Endothelial cell of umbilical vein (primary cell): Measurements from ENCODE around the gene CHURC1. TPM values are rescaled to one million over a fixed set of nuclear protein-coding genes. Genes with fewer than 3 reads are reported as not detected.

Source experiments
- BruUV-seq: library from RNA; stranded (reverse); fragments of 400-500 nt; replicated peaks from 2 replicates; lab custom pipeline; 2021; lab: Mats Ljungman, UMichigan
- CTCF ChIA-PET: fragments of 300-600, 350-600 bp; sonication (Branson Sonifier 250); formaldehyde crosslinking; loops from one replicate; lab custom pipeline; 2021; ENCODE audit warnings: antibody characterized with exemption, inconsistent platforms; lab: Charles Lee
- POLR2A ChIA-PET: fragments of 300-600, 350-600 bp; sonication (Branson Sonifier 250); formaldehyde crosslinking; loops from one replicate; lab custom pipeline; 2021; ENCODE audit warnings: antibody characterized with exemption, inconsistent platforms; lab: Charles Lee
- DNase-seq: peaks from one replicate; pipeline ENCODE4 v3.0.0-alpha.2; 2011; ENCODE audit warnings: low read depth, low spot score
- FAIRE-seq: peaks from 2 replicates; lab custom pipeline; 2011; peaks lifted over from hg19 to GRCh38; lab: Jason Lieb, UNC
- H2AFZ ChIP-seq: 2 replicates; pipeline ENCODE4 v1.6.0; 2012; ENCODE audit warnings: low read depth, low read length, control low read depth, inconsistent platforms
- H3K27ac ChIP-seq: 2 replicates; pipeline ENCODE4 v1.5.1; 2011; ENCODE audit warnings: low read depth, mild to moderate bottlenecking, control low read depth, low read length, moderate library complexity; ENCODE audit not compliant: insufficient read depth
- H3K27me3 ChIP-seq, 2 experiments: 2 replicates each; pipeline versions ENCODE4 v1.6.0 to v1.6.1; 2011; ENCODE audit warnings: low read length in 2 of 2, mixed read lengths in 1 of 2; ENCODE audit not compliant: control insufficient read depth in 2 of 2, insufficient read depth in 2 of 2
- H3K36me3 ChIP-seq, 2 experiments: 2 replicates in 1 of 2; 3 replicates in 1 of 2; pipeline ENCODE4 v1.5.1; 2011; ENCODE audit warnings: low read length in 2 of 2, mild to moderate bottlenecking in 1 of 2, moderate library complexity in 1 of 2; ENCODE audit not compliant: control insufficient read depth in 2 of 2, insufficient read depth in 2 of 2; ENCODE audit errors: extremely low read depth in 1 of 2
- H3K4me1 ChIP-seq: 3 replicates; pipeline ENCODE4 v1.5.1; 2011; ENCODE audit warnings: mild to moderate bottlenecking, low read length; ENCODE audit not compliant: control insufficient read depth, insufficient read depth; ENCODE audit errors: extremely low read depth
- H3K4me2 ChIP-seq: 2 replicates; pipeline ENCODE4 v1.6.1; 2011; ENCODE audit warnings: low read length, control low read depth, mixed read lengths; ENCODE audit not compliant: insufficient read depth
- H3K4me3 ChIP-seq, 3 experiments: fragments of 200-600 bp in 1 of 3; sonication (generic), shearing (Covaris generic) in 1 of 3; replicated peaks in 1 of 3; 2 replicates each; pipeline ENCODE4 v1.5.1; 2011 to 2016; ENCODE audit warnings: control low read depth in 3 of 3, low read length in 3 of 3, mild to moderate bottlenecking in 2 of 3, inconsistent platforms in 1 of 3, low read depth in 1 of 3, moderate library complexity in 1 of 3; ENCODE audit not compliant: insufficient read depth in 1 of 3
- H3K79me2 ChIP-seq: 2 replicates; pipeline ENCODE4 v1.6.0; 2012; ENCODE audit warnings: low read length, inconsistent platforms; ENCODE audit not compliant: control insufficient read depth, insufficient read depth
- H3K9ac ChIP-seq: replicated peaks from 2 replicates; pipeline ENCODE3; 2011; ENCODE audit warnings: low read length, control low read depth; ENCODE audit not compliant: insufficient read depth; ENCODE audit errors: extremely low read depth
- H3K9me1 ChIP-seq: replicated peaks from 3 replicates; pipeline ENCODE4 v1.6.0; 2011; ENCODE audit warnings: mild to moderate bottlenecking, low read length; ENCODE audit not compliant: control insufficient read depth, insufficient read depth; ENCODE audit errors: extremely low read depth
- H3K9me3 ChIP-seq: replicated peaks from 2 replicates; pipeline ENCODE4 v1.5.1; 2012; ENCODE audit warnings: low read length, inconsistent platforms; ENCODE audit not compliant: control insufficient read depth, insufficient read depth
- H4K20me1 ChIP-seq: replicated peaks from 2 replicates; pipeline ENCODE3; 2011; ENCODE audit warnings: mild to moderate bottlenecking, low read length; ENCODE audit not compliant: control insufficient read depth, insufficient read depth; ENCODE audit errors: extremely low read depth
- CTCF ChIP-seq, 2 donors: IDR thresholded peaks; 1 replicate in 1 of 2; 2 replicates in 1 of 2; pipeline ENCODE4 v1.5.1; 2011; ENCODE audit warnings: low read length in 2 of 2, mild to moderate bottlenecking in 2 of 2, moderate library complexity in 2 of 2, control low read depth in 1 of 2, inconsistent platforms in 1 of 2, low read depth in 1 of 2; ENCODE audit not compliant: insufficient read depth in 1 of 2; ENCODE audit errors: extremely low read depth in 1 of 2
- EZH2 ChIP-seq: IDR thresholded peaks from 2 replicates; pipeline ENCODE4 v1.6.1; 2012; ENCODE audit warnings: borderline replicate concordance, low read depth, mild to moderate bottlenecking, moderate library complexity, low read length, inconsistent platforms; ENCODE audit not compliant: severe bottlenecking
- FOS ChIP-seq: IDR thresholded peaks from 2 replicates; pipeline ENCODE4 v1.6.1; 2011; ENCODE audit warnings: mild to moderate bottlenecking, low read length, moderate library complexity, borderline replicate concordance; ENCODE audit not compliant: insufficient read depth
- GATA2 ChIP-seq: IDR thresholded peaks from 2 replicates; pipeline ENCODE4 v1.7.0; 2011; ENCODE audit warnings: low read depth, mild to moderate bottlenecking, moderate library complexity, mixed read lengths, low read length; ENCODE audit not compliant: insufficient read length, insufficient read depth
- MAX ChIP-seq: IDR thresholded peaks from 2 replicates; pipeline ENCODE4 v1.6.1; 2011; ENCODE audit not compliant: insufficient read depth, insufficient read length
- POLR2A ChIP-seq: IDR thresholded peaks from 2 replicates; pipeline ENCODE4 v1.6.1; 2012; ENCODE audit warnings: low read depth, mild to moderate bottlenecking, control low read depth, low read length
- POLR2AphosphoS5 ChIP-seq: IDR thresholded peaks from 2 replicates; pipeline ENCODE4 v1.6.1; 2012; ENCODE audit warnings: low read depth, mild to moderate bottlenecking, control low read depth, low read length, moderate library complexity; ENCODE audit not compliant: insufficient read depth
- dilution Hi-C: fragments of 300-500 bp; cut with MboI; formaldehyde crosslinking; loops from one replicate; pipeline ENCODE4 v1.15.0; 2019; ENCODE audit warnings: low sequenced_read_pairs; ENCODE audit not compliant: extremely low pct_ligation_motif_present
- intact Hi-C: fragments of 100-400 bp; cut with micrococcal nuclease; formaldehyde crosslinking; loops from one replicate; pipeline ENCODE4 v1.10.0; 2022
- polyA plus RNA-seq, 4 experiments: library from polyadenylated mRNA; depleted of rRNA in 3 of 4; stranded (reverse) in 3 of 4; unstranded in 1 of 4; fragments of >200 nt; gene quantifications; 2 replicates each; pipeline versions ENCODE4 v1.2.1 to v1.2.3, GENCODE V29; 2011 to 2012; ENCODE audit warnings: missing spikeins in 1 of 4
- total RNA-seq: library from RNA; stranded (reverse); gene quantifications from 2 replicates; pipeline ENCODE4 v1.2.3, GENCODE V29; 2021

CHURC1 gene
- total and polyA plus RNA-seq, 2 donors (not counting 3 experiments of a cell fraction or from before 2014, with no cell fraction given), result 44.4 to 62.2 TPM

GRCh38 chr14:64954491-64955240 is 40.4 kb downstream of the CHURC1 start:
- Histone ChIP-seq H2AFZ (no peak overlapping the region), H3K36me3 (peaks cover 0 to 20% of the 10 kb centered on the region in 2 experiments), H3K4me3 (no peak overlapping the region), H3K4me2 (no peak overlapping the region), H3K9me3 (no peaks in the 10 kb centered on the region), H3K9me1 (no peaks in the 10 kb centered on the region), H3K79me2 (no peaks in the 10 kb centered on the region), H3K27ac (no peak overlapping the region), H3K27me3 (no peaks in the 10 kb centered on the region), H3K9ac (no peak overlapping the region), H4K20me1 (no peaks in the 10 kb centered on the region), H3K4me1 (no peaks in the 10 kb centered on the region)
- POLR2A ChIA-PET, result no interaction called here
- intact Hi-C loops (no loop called here), dilution Hi-C loops (no loop called here)
- no peak for TF ChIP-seq MAX
- no peak for TF ChIP-seq EZH2
- no peak for TF ChIP-seq GATA2
- no peak for TF ChIP-seq POLR2A
- TF ChIP-seq FOS, result no peak
- no peak for TF ChIP-seq CTCF (IDR thresholded peaks at IDR 0.05; ENCODE audit: extremely low read depth in 1 of 2, insufficient read depth in 1 of 2, low read depth in 1 of 2, low read length in 2 of 2)
- TF ChIP-seq POLR2AphosphoS5, result no peak
- DNase-seq (no peak), FAIRE-seq (no peak)
- CTCF ChIA-PET, result no interaction called here
- BruUV-seq, result no TSS peak
